ENCODE data around the gene EVL.

- TF ChIP-seq CSRNP3 (CRISPR knock-in tag; IDR thresholded peaks at IDR 0.05), result no peak
- no peak for TF ChIP-seq ARNTL (CRISPR knock-in tag; IDR thresholded peaks at IDR 0.05; ENCODE audit: borderline replicate concordance, low read depth)
- TF ChIP-seq BACH2 (CRISPR knock-in tag; IDR thresholded peaks at IDR 0.05; ENCODE audit: borderline replicate concordance), result no peak
- TF ChIP-seq ZNF565 (CRISPR knock-in tag; conservative IDR thresholded peaks at IDR 0.05; ENCODE audit: low read depth), result no peak
- TF ChIP-seq PATZ1 (CRISPR knock-in tag; IDR thresholded peaks at IDR 0.05; ENCODE audit: borderline replicate concordance), result no peak
- no peak for TF ChIP-seq POU6F1 (CRISPR knock-in tag; IDR thresholded peaks at IDR 0.05; ENCODE audit: borderline replicate concordance, low read depth)
- TF ChIP-seq TCF4 (CRISPR knock-in tag; IDR thresholded peaks at IDR 0.05; ENCODE audit: borderline replicate concordance), result no peak
- TF ChIP-seq ZNF8 (CRISPR knock-in tag; IDR thresholded peaks at IDR 0.05), result no peak
- TF ChIP-seq CREB5 (CRISPR knock-in tag; IDR thresholded peaks at IDR 0.05; ENCODE audit: low read depth), result no peak
- TF ChIP-seq PPARA (CRISPR knock-in tag; IDR thresholded peaks at IDR 0.05; ENCODE audit: borderline replicate concordance), result no peak
- no peak for TF ChIP-seq RARB (CRISPR knock-in tag; IDR thresholded peaks at IDR 0.05)
- TF ChIP-seq ISL1 (CRISPR knock-in tag; IDR thresholded peaks at IDR 0.05), result no peak
- no peak for TF ChIP-seq ESRRG (CRISPR knock-in tag; IDR thresholded peaks at IDR 0.05)
Measured at GRCh38 chr14:100027771-100028490, 37.3 kb upstream of the EVL start.

Data from SK-N-SH treated with all-trans-retinoic acid at 6 μM for 48 hours (cell line).